Ishikawa (cell line): ENCODE results near the gene STK25.

ENCODE experiments used
- EGR1 ChIP-seq: IDR thresholded peaks from 2 replicates; pipeline ENCODE4 v1.6.1; 2012
- RAD21 ChIP-seq: IDR thresholded peaks from 2 replicates; pipeline ENCODE4 v1.6.1; 2012; ENCODE audit warnings: low read depth
- TAF1 ChIP-seq: IDR thresholded peaks from 2 replicates; pipeline ENCODE4 v1.6.1; 2012; ENCODE audit warnings: low read depth, mild to moderate bottlenecking
- ZBTB7A ChIP-seq: IDR thresholded peaks from 2 replicates; pipeline ENCODE4 v1.6.1; 2012; ENCODE audit warnings: low read depth

DNA sequence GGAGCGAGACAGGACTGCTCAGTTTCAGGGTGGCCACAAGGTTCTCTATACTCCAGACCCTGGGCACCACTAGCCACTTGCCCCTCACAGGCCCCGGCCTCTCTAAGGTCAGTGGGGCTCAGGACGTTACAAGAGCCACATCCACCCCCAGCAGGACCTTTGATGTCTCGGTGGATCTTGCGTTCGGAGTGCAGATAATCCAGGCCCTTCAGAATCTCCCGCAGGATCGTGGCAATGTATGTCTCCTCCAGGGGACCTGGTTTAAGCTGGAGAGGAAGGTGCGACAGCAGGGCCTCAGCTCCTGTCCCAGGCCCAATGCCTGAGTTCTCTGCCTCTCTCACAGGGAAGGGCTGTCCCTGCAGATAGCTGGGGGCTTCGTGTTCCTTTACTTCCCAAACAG, 8.4 kb downstream of the STK25 start:
- TF ChIP-seq RAD21 (no peak), EGR1 (no peak), ZBTB7A (no peak), TAF1 (no peak)
